Stimulated activated CD8-positive, alpha-beta memory T cell treated with anti-CD3 and anti-CD28 coated beads, Interleukin-7, amount 100 ng/mL, for 1 hour (primary cell): Measurements from ENCODE around the gene NBEA.
"Not testable (repeated sequence)": the region's sequence is repeated elsewhere in the genome, so short reads cannot be mapped to it uniquely, and the experiment has no call there.

Experiments used
- DNase-seq, 2 donors: peaks; one replicate each; pipeline ENCODE4 v3.0.0-alpha.2; 2020; ENCODE audit warnings: low read depth in 2 of 2

Gene NBEA

DNA sequence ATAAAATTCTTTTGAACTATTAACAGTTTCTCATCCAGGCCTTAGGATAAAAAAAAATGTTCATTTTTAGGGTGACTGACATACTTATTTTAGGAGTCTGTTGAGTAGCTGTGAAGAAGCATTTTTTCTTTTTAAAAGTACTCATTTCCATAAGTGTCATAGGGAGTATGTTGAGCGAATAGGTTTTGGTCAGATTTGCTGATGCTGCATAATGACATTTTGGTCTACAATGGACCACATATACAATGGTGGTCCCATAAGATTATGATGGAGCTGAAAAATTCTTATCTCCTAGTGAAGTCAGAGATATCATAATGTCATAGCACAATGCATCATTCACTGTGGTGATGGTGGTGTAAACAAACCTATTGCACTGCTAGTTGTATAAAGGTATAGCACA, 17.4 kb downstream of the NBEA start:
- DNase-seq = no peak

DNA sequence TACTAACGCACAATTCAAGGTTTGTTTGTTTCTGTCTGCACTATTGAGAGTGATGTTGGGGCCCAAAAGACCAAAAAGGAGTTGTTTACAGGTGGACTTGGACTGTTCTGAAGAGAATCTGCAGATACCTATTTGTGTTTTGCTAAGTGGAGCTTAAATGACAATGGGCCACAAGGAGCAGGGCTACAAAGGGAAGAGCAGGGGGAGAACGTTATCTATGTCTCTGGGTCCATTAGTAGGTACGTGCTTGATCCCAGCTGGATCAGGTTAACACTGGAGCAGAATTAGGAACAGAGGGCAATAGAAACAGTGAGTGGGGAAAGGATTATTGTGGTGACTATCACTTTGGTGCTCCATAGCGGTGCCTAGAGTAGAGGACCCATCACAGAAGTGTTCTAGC, 22.5 kb downstream of the NBEA start:
- DNase-seq = no peak

DNA sequence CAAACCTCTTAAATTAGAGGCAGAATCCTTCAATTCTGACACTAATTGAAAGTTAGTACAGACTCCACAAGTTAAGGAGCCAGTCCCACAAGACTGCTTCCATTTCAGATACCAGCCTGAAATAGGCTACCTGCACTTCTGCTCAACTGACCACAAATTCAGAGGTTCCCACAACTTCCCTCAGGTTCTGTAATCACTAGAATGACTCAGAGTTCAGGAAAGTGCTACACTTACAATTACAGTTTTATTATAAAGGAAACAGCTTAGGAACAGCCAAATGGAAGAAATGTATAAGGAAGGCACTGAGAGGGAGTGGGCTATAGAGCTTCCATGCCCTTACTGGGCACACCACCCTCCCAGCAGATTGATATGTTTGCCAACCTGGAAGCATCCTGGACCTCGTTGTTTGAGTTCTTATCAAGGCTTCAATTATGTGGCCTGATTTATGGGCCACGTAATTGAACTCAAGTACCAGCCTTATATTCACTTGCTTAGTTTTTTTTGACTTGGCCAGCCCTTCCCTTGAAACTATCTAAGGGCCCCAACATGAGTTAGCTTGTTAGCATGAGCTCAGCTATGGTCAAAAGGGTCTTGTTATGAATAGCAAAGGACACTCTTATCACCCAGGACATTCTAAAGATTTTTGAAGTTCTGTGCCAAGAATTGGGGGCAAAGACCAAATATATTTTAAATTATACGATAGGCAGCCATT, 25.9 kb downstream of the NBEA start:
- DNase-seq = no peak

DNA sequence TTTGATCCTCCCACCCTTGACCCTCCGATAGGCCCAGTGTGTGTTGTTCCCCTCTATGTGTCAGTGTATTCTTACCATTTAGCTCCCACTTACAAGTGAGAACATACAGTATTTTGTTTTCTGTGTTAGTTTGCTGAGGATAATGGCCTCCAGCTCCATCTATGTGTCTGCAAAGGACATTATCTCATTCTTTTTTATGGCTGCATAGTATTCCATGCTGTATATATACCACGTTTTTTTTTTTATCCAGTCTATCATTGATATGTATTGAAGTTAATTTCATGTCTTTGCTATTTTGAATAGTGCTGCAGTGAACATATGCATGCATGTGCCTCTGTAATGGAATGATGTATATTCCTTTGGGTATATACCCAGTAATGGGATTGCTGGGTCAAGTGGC, 27.5 kb downstream of the NBEA start:
- DNase-seq = not testable (repeated sequence)

DNA sequence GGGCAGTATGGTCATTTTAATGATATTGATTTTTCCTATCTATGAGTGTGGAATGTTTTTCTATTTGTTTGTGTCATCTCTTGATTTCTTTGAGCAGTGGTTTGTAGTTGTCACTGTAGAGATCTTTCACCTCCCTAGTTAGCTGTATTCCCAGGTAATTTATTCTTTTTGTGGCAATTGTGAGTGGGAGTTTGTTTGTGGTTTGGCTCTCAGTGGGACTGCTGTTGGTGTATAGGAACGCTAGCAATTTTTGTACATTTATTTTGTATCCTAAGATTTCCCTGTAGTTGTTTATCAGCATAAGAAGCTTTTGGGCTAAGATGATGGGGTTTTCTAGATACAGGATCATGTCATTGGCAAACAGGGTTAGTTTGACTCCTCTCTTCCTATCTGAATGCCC, 28.9 kb downstream of the NBEA start:
- no peak for DNase-seq

DNA sequence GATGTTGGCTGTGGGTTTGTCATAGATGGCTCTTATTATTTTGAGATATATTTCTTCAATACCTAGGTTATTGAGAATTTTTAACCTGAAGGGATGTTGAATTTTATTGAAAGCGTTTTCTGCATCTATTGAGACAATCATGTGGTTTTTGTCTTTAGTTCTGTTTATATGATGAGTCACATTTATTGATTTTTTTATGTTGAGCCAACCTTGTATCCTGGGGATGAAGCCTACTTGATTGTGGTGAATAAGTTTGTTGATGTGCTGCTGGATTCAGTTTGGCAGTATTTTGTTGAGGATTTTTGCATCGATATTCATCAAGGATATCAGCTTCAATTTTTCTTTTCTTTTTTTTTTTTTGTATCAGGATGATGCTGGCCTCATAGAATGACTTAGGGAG, 29.4 kb downstream of the NBEA start:
- no peak for DNase-seq

DNA sequence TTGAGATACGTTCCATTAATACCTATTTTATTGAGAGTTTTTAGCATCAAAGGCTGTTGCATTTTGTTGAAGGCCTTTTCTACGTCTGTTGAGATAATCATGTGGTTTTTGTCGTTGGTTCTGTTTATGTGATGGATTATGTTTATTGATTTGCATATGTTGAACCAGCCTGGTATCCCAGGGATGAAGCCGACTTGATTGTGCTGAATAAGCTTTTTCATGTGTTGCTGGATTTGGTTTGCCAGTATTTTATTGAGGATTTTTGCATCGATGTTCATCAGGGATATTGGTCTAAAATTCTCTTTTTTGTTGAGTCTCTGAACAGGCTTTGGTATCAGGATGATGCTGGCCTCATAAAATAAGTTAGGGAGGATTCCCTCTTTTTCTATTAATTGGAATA, 43.1 kb downstream of the NBEA start:
- not testable (repeated sequence) for DNase-seq

DNA sequence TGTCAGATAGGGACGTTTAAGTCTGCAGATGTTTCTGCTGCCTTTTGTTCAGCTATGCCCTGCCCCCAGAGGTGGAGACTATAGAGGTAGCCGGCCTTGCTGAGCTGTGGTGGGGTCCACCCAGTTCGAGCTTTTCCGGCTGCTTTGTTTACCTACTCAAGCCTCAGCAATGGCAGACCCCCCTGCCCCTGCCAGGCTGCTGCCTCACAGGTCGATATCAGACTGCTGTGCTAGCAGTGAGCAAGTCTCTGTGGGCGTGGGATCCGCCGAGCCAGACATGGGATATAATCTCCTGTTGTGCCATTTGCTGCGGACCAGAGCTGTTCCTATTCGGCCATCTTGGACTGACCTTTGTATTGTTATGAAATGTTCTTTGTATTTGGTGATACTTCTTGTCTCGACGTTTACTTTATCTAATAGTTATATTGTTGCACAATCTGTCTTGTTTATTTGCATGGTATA, 46.3 kb downstream of the NBEA start:
- DNase-seq = no peak

DNA sequence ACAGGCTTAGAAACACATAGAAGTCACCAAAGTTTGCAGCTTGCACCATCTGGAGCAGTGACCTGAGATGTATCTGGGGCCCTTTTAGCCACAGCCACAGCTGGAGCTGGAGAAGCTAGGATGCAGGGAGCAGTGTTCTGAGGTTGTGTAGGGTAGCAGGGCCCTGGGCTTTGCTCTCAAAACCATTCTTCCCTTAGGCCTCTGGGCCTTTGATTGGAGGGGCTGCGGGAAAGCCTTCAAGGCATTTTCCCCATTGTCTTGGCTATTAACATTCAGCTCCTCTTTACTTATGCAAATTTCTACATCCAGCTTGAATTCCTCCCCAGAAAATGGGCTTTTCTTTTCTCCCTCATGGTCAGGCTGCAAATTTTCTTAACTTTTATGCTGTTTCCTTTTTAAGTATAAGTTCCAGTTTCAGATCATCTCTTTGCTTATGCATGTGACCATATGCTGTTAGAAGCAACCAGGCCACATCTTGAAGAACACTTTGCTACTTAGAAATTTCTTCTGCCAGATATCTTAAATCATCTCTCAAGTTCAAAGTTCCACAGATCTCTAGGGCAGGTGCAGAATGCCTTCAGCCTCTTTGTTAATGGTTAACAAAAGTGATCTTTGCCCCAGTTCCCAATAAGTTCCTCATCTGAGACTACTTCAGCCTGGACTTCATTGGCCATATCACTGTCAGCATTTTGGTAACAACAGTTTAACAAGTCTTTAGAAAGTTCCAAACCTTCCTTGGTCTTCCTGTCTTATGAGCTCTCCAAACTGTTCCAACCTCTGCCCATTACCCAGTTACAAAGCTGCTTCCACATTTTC, 48.5 kb downstream of the NBEA start:
- DNase-seq = no peak

DNA sequence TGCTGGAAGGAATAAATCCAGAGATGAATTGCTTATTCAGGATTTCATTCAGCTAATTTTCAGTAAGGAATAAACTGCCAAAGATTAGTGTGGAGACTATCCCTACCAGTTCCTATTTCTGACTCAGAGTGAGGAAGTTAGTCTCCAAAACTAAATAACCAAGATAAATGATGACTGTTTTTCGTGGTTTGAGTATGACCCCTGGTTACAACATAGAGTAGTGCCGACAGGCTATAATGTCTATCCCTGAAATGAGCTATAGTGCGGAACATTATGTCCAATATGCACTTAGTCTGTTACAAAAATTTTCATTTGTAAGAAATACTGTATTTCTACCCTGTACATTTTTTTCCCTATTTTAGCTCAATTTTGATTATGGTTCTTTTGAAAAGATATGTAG, 51.4 kb downstream of the NBEA start:
- DNase-seq = no peak

DNA sequence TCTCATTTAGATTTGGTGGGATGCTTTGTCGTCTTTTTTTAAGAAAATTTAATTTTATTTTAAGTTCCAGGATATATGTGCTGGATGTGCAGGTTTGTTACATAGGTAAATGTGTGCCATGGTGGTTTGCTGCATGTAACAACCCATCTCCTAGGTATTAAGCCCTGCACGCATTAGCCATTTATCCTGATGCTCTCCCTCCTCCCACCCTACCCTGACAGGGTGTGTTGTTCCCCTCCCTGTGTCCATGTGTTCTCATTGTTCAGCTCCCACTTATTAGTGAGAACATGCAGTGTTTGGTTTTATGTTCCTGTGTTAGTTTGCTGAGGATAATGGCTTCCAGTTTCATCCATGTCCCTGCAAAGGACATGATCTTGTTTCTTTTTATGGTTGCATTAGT, 61.7 kb downstream of the NBEA start:
- DNase-seq = not testable (repeated sequence)

DNA sequence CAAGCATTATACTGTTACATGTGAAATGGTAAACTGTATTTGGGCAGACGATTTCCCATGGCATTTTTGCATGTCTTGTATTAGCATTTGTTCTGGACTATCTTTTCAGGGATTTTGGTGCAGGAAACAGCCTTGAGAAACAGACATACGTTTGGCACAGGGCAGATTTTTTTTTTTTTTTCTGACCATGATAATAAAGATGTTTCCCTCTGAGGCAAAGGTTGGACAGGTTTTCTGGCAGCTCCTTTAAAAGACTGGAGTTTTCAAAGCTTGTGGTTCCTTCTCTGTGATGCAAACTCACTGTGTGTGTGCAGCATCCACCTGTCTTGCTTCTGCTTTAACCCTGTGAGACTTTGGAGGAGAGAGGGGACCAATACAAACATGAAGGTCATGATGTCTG, 63.0 kb downstream of the NBEA start:
- DNase-seq = no peak

DNA sequence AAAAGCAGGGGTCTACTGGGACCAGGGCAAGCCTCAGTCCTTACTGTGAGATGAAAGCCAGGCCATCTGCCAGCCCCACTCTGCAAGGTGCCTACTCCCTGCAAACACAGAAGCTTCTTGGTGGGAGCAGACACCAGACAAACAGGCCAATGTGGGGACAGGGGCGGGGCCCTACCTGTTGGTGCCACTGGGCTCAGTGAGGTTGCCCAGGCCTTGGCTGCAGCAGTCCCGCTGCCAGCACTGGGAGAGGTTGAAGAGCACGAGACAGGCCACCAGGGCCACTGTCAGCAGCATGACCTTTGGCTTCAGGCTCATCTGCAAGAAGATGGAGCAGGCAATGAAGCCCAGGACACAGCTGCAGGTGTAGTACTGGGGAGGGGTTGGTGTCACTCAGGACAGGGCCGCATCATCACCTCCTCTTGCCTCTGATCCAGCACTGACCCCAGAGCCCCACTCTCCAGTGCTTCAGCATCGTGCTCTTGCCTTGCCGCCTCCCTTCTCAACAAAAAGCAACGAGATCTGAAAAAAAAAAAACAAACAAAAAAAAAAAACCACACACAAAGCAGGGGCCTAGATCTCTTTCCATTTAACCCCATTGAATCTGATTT, 72.6 kb downstream of the NBEA start:
- no peak for DNase-seq

DNA sequence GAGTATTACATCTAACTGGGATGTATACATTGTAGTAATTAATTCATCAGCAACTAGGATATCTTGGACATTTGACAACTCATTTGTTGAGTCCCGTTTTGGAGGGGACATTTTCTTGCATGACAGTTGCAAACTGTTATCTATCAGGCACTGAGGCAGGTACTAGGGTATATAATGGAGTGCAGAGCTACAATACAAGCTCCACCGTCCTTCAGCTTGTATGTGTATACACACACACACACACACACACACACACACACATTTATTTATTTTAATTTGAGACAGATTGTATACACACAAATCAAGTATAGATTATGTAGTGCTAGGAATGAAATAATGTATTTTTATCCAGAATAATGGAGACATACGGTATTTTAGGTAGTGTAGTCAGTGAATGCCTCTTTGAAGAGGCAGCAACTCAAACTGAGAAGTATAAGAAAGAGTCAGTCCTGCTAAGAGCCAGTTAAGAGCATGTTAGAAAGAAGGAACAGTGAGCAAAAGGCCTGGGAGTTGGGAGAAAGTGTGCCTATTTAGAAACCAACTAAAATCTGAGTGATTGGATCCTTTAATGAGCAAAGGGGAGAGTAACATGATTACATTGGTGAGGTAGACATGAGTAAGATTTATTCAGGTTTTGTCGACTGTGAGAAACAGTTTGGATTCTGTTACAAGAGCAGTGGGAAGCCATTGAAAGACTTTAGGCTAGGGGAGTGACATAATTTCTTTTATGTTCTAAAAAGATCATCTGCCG, 74.5 kb downstream of the NBEA start:
- no peak for DNase-seq

DNA sequence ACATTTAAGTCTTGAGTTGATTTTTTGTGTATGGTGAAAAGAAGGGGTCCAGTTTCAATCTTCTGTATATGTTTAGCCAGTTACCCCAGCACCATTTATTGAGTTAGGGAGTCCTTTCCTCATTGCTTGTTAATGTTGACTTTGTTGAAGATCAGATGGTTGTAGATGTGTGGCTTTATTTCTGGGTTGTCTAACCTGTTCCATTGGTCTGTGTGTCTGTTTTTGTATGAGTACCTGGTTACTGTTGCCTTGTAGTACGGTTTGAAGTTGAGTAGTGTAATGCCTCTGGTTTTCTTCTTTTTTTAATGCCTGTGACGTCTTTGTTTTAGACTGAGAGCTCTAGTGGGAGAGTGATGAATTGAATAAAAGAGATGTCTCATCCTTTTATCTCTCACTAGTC, 83.2 kb downstream of the NBEA start:
- DNase-seq = no peak

DNA sequence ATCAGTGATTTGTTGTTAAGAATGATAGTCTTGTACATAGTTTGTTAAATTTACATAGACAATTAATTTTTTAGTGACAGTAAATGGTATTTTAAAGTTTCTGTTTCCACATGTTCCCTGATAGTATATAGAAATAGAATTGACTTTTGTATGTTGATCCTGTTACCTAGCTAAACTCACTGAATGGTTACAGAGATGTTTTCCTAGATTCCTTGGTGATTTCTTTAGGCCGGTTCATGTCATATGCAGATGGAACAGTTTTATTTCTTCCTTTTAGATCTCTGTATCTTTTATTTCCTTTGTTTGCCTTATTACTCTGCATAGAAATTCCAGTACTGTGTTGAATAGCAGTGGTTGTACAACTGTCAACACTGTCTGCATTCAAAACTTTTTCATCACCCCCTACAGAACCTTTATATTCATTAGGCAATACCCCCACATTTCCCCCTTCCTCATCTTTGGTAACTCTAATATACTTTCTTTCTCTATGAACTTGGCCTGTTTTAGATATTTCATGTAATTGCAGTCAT, 86.3 kb downstream of the NBEA start:
- no peak for DNase-seq

DNA sequence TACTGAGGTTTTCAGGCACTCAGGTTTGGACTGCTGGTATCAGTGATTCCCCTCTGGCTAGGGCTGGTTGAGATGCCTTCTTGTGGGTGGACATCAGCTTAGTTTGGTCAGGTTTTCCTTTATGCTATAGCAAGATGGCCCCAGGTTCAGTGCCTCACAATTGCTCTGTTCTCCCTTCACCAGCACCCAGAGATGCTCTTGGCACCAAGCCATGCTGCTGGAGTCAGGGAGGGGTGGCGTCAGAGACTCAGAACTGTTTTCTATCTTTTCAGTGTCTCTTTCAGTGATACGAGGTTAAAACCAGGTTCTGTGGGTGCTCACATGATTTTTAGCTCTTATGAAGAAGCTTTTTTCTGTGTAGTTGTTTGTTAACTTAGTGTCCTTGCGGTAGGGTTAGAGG, 96.9 kb downstream of the NBEA start:
- DNase-seq = no peak

DNA sequence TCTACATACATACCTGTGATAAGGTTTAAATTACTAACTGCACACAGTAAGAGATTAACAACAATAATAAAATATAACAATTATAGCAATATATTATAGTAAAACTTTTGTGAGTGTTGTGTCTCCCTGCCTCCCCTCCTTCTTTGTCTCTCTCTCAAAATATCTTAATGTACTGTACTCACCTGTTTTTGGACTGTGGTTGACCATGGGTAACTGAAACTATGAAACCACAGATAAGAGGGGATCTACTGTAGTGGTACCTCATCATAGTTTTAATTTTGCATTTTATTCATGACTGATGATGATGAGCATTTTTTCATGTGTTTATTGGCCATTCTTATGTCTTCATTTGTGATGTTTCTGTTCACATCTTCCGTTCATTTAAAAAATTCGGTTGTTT, 104.5 kb downstream of the NBEA start:
- no peak for DNase-seq

DNA sequence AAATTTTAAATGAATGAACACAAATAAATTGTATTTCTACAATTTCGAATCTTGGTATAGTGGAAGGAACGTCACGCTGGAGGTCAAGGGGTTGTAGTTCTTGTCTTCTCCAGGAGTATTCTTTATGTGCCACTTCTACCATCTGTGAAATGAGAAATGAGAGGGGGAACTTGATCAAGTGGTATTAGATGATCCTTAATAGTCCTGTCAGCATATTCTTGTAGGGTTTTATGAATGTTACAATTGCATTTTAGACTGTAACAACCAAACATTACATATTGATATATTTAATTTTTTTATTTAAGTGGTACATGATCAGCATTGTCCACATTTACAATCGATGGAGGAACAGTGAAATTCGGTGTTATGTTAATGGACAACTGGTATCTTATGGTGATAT, 113.6 kb downstream of the NBEA start:
- DNase-seq = no peak

DNA sequence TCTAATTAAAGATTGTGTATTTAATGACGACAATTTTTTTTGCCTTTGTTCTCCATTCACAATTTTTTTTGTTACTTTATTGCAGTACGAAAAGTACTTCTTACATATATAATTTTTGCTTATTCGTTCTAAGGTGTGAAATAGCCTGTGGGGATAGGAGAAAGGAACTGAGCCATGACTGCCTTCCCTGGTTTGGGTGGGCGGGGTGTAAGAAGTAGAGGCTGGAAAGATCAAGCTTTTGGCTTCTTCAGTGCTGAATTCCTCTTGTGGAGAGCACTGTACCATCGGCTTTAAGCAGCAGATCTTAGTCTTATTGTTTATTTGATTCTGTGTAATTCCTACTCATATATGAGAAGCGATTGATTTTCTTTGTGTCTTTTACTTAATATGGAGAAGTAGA, 115.8 kb downstream of the NBEA start:
- no peak for DNase-seq

DNA sequence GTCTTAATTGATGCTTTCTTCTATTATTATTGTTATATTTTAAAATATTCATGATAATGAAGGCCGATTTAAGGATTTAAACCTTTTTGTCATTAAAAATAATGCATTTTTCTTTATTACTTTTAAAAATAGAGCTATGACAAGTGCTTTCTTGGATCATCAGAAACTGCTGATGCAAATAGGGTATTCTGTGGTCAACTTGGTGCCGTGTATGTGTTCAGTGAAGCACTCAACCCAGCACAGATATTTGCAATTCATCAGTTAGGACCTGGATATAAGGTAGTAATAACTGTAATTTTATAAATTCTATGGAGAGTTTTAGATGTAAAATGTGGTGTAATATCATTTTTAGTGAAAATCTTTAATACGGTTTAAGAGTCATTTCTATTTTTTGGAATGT, 116.5 kb downstream of the NBEA start:
- not testable (repeated sequence) for DNase-seq

DNA sequence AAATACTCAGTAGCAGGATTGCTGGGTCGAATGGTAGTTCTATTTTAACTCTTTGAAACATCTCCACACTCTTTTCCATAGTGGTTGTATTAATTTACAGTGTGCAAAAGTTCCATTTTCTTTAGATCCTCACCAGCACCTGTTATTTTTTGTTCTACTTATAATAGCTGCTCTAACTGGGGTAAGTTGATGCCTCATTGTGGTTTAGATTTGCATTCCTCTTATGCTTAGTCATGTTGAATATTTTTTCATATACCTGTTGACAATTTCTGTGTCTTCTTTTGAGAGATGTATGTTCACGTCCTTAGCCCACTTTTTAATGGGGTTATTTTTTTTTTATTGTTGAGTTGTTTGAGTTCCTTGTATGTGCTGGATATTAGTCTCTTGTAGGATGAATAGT, 144.6 kb downstream of the NBEA start:
- no peak for DNase-seq
